ENCODE measurements around the gene P2RY2.

Gene P2RY2

DNA sequence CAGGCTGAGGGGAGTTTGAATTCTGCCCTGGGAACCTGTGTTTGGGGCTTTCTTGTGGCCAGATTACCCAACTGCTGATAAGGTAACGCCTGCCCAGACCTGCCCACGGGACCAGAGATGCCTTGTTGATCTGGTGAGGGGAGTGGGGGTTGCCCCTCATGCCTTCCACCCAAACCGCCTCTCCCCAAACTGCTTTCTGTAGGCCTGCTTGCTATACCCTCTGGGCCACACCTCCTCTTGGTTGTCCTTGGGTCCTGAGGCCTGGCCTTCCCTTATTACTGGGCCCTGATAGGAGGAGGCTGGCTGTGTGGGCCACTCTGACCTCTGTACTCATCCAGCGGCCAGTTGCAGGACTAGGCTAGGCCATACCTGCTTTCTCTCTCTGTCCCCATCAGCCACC is 3.4 kb downstream of the P2RY2 start:
- Histone ChIP-seq H3K4me1 (peaks cover 5% of the 10 kb centered on the region), H3K27me3 (ENCODE audit: control insufficient read depth, insufficient read depth, low read length) (no peaks in the 10 kb centered on the region), H3K36me3 (ENCODE audit: control insufficient read depth, insufficient read depth, low read length) (no peaks in the 10 kb centered on the region), H2AFZ (no peak overlapping the region), H3K27ac (no peak overlapping the region), H3K9ac (no peak overlapping the region), H3K4me2 (ENCODE audit: low read length) (no peak overlapping the region), H3K4me3 (ENCODE audit: low read depth, low read length) (no peak overlapping the region), H3K9me3 (ENCODE audit: control insufficient read depth, low read length) (no peaks in the 10 kb centered on the region), H3K79me2 (no peaks in the 10 kb centered on the region)
- TF ChIP-seq, protein P1, sequence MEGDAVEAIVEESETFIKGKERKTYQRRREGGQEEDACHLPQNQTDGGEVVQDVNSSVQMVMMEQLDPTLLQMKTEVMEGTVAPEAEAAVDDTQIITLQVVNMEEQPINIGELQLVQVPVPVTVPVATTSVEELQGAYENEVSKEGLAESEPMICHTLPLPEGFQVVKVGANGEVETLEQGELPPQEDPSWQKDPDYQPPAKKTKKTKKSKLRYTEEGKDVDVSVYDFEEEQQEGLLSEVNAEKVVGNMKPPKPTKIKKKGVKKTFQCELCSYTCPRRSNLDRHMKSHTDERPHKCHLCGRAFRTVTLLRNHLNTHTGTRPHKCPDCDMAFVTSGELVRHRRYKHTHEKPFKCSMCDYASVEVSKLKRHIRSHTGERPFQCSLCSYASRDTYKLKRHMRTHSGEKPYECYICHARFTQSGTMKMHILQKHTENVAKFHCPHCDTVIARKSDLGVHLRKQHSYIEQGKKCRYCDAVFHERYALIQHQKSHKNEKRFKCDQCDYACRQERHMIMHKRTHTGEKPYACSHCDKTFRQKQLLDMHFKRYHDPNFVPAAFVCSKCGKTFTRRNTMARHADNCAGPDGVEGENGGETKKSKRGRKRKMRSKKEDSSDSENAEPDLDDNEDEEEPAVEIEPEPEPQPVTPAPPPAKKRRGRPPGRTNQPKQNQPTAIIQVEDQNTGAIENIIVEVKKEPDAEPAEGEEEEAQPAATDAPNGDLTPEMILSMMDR (IDR thresholded peaks at IDR 0.05), result no peak

DNA sequence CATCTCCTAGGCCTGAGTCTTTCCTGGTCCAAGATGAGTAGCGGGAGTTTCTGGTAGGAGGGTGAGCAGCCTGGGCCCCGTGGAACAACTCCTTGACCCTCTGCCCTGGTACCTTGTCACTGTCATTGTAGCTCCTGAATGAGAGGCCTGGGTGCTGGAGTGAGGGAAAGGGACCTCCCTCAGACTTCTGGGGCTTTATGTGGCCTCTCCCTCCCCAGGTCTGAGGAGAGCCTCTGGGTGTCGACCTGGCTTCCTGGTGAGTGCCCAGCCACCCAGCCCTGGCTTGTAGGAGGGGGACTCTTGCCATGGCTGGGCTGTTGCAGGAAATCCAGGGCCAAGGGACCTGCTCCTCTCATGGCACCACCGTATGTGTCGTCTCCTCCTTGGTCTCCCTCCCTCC is 3.9 kb downstream of the P2RY2 start:
- Histone ChIP-seq H3K36me3 (ENCODE audit: control insufficient read depth, insufficient read depth, low read length) (no peaks in the 10 kb centered on the region), H2AFZ (no peak overlapping the region), H3K27me3 (ENCODE audit: control insufficient read depth, insufficient read depth, low read length) (no peaks in the 10 kb centered on the region), H3K9me3 (ENCODE audit: control insufficient read depth, low read length) (no peaks in the 10 kb centered on the region), H3K4me2 (ENCODE audit: low read length) (no peak overlapping the region), H3K4me1 (peaks cover 5% of the 10 kb centered on the region), H3K79me2 (no peaks in the 10 kb centered on the region), H3K9ac (no peak overlapping the region), H3K27ac (no peak overlapping the region), H3K4me3 (ENCODE audit: low read depth, low read length) (no peak overlapping the region)
- TF ChIP-seq, protein P1 (IDR thresholded peaks at IDR 0.05), result no peak

DNA sequence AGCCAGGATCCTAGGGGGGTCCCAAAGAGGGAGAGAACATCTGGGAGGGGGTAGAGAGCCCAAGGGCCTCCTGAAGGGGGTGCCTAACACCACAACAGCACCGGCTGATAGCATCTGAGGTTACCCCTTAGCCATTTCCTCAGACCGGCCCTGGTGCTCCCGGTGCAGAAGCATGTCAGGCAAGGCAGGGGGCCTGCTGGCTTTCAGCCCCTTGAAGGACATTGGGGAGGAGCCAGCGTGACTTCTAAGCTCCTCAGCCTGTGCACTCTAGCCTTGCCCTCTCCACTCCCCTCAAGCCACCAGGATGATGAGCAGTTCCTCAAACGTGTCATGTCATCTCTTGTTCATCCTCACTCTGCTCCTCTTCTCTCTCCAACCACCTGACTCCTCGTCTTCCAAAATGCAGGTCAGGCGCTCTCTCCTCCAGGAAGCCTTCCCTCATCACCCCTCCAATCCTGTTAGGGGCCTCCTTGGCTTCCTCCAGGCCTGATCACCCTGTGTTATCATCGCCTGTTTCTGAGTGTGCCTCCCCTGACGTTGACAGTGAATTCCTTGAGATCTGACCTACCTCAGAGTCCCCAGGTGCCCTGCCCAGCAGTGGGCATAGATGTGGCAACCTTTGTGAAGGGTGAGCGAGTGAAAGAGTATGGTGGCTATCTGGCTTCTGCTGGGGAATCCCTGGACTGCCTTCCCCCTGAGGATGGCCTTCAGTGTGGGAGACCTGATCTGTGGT is 6.1 kb downstream of the P2RY2 start:
- Histone ChIP-seq H2AFZ (no peak overlapping the region), H3K27me3 (ENCODE audit: control insufficient read depth, insufficient read depth, low read length) (no peaks in the 10 kb centered on the region), H3K9ac (no peak overlapping the region), H3K4me2 (ENCODE audit: low read length) (no peak overlapping the region), H3K9me3 (ENCODE audit: control insufficient read depth, low read length) (no peaks in the 10 kb centered on the region), H3K36me3 (ENCODE audit: control insufficient read depth, insufficient read depth, low read length) (no peaks in the 10 kb centered on the region), H3K4me3 (ENCODE audit: low read depth, low read length) (no peak overlapping the region), H3K27ac (no peak overlapping the region), H3K79me2 (no peaks in the 10 kb centered on the region), H3K4me1 (peaks cover 5% of the 10 kb centered on the region)
- TF ChIP-seq, protein P1 (IDR thresholded peaks at IDR 0.05), result no peak

DNA sequence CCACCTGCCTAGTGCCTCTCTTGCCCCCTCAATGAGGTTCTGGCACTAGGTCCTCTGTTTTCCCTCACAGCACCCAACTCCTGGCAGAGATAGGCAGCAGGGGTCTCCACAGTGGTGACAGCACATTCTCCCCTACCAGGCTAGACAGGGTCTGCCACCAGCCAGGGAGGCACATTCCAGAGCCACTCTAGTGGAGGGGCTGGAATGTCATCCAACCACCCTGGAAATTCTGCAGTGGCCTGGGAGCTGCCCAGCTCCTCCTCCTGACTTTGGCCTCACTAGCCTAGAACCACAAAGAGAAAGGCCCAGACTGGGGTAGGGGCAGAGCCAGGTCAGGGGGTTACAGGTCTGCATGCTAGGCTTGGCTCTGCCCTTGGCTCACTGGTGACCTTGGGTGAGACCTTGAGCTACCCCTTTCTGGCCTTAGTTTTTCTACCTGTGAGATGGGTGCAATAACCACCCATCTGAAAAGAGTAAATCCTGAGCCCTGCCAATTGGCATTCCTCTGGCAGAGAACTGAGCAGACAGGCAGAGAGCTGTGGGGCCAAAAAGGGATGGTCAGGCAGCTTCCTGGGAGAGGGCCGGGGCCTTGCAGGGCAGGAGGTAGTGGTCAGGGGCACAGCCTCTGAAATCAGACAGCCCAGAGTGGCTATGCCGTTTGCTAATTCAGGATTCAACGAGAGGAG is 7.1 kb downstream of the P2RY2 start:
- no peaks in the 10 kb centered on the region for H3K79me2 ChIP-seq
- H3K27ac ChIP-seq, result no peak overlapping the region
- TF ChIP-seq, protein P1 (IDR thresholded peaks at IDR 0.05), result no peak
- H3K4me2 ChIP-seq (ENCODE audit: low read length), result no peak overlapping the region
- no peak overlapping the region for H2AFZ ChIP-seq
- no peaks in the 10 kb centered on the region for H3K9me3 ChIP-seq (ENCODE audit: control insufficient read depth, low read length)
- no peak overlapping the region for H3K4me3 ChIP-seq (ENCODE audit: low read depth, low read length)
- H3K36me3 ChIP-seq (ENCODE audit: control insufficient read depth, insufficient read depth, low read length), result no peaks in the 10 kb centered on the region
- H3K27me3 ChIP-seq (ENCODE audit: control insufficient read depth, insufficient read depth, low read length), result no peaks in the 10 kb centered on the region
- H3K4me1 ChIP-seq, result peaks cover 5% of the 10 kb centered on the region
- H3K9ac ChIP-seq, result no peak overlapping the region
